Naive thymus-derived CD8-positive, alpha-beta T cell (primary cell): Measurements from ENCODE around the gene ZC3H7A. TPM values are rescaled to one million over a fixed set of nuclear protein-coding genes. Genes with fewer than 3 reads are reported as not detected.
"Not testable (repeated sequence)": the region's sequence is repeated elsewhere in the genome, so short reads cannot be mapped to it uniquely, and the experiment has no call there.

ENCODE experiments used
- ATAC-seq, 2 donors: fragments of 150-1000 bp; cut with Tn5 transposase in 1 of 2; sonication (Bioruptor Pico), chemical (Tn5 transposase) in 1 of 2; 1 replicate in 1 of 2; 2 replicates in 1 of 2; pipeline ENCODE4 v1.10.0; 2021; ENCODE audit warnings: mild to moderate bottlenecking in 2 of 2, moderate library complexity in 2 of 2
- POLR2A ChIA-PET: fragments of 350-600 bp; sonication (Branson Sonifier 250); formaldehyde crosslinking; loops from one replicate; lab custom pipeline; 2021; ENCODE audit warnings: antibody characterized with exemption; lab: Charles Lee
- DNase-seq, 10 donors: peaks; one replicate each; pipeline versions ENCODE4 v3.0.0 to v3.0.0-alpha.2; 2020 to 2022
- H3K27ac Mint-ChIP-seq, 10 donors: one replicate each; pipeline ENCODE4 v1.8.0; 2020 to 2022; ENCODE audit warnings: mild to moderate bottlenecking in 10 of 10, mixed read lengths in 10 of 10, moderate library complexity in 4 of 10, inconsistent platforms in 1 of 10
- H3K27me3 Mint-ChIP-seq, 5 donors: one replicate each; pipeline ENCODE4 v1.8.0; 2021 to 2022; ENCODE audit warnings: mixed read lengths in 5 of 5
- H3K36me3 Mint-ChIP-seq, 3 donors: one replicate each; pipeline ENCODE4 v1.8.0; 2020 to 2022; ENCODE audit warnings: mixed read lengths in 3 of 3, mild to moderate bottlenecking in 2 of 3, inconsistent platforms in 1 of 3
- H3K4me1 Mint-ChIP-seq, 4 donors: one replicate each; pipeline ENCODE4 v1.8.0; 2021 to 2022; ENCODE audit warnings: mixed read lengths in 4 of 4
- H3K4me3 Mint-ChIP-seq, 10 donors: one replicate each; pipeline ENCODE4 v1.8.0; 2020 to 2022; ENCODE audit warnings: mild to moderate bottlenecking in 10 of 10, mixed read lengths in 10 of 10, moderate library complexity in 6 of 10, inconsistent platforms in 1 of 10
- H3K9me3 Mint-ChIP-seq, 9 donors: one replicate each; pipeline ENCODE4 v1.8.0; 2020 to 2022; ENCODE audit warnings: mixed read lengths in 9 of 9, mild to moderate bottlenecking in 3 of 9, inconsistent platforms in 1 of 9, moderate library complexity in 1 of 9
- polyA plus RNA-seq, 3 donors: library from polyadenylated mRNA; unstranded; fragments of 300-500 nt; fragmentation: Illumina TruSeq; gene quantifications; one replicate each; pipeline ENCODE4 v1.2.3, GENCODE V29; 2021
- total RNA-seq, 8 experiments: library from RNA in 2 of 8; stranded (reverse) in 2 of 8; gene quantifications; one replicate each; pipeline ENCODE4 v1.2.3 and lab custom pipeline; 2021 to 2026

ZC3H7A gene
- total and polyA plus RNA-seq, 5 experiments from 2014 or later, result 29.7 to 72.2 (median 35.1) TPM

GRCh38 chr16:11784980-11785599 is 12.0 kb downstream of the ZC3H7A start:
- peaks cover 0 to 24% (median 5%) of the 10 kb centered on the region in 3 donors for H3K36me3 Mint-ChIP-seq
- peaks cover 26 to 72% (median 64%) of the 10 kb centered on the region in 4 donors for H3K4me1 Mint-ChIP-seq
- POLR2A ChIA-PET, result interaction anchor here (4.3 kb wide), 1 partner anchor 12 kb away, joined by 47 read pairs; the partner anchor contains the start of gene ZC3H7A
- not testable (repeated sequence) for DNase-seq, H3K9me3 Mint-ChIP-seq, H3K27me3 Mint-ChIP-seq, ATAC-seq
- peak overlapping the region in 2 of 10 donors; percentile 2 to 14 for H3K4me3 Mint-ChIP-seq
- H3K27ac Mint-ChIP-seq, result peak overlapping the region in 9 of 10 donors; percentile 10 to 94 (median 80)

- Mint-ChIP-seq H3K4me3 (peak overlapping the region in 1 of 10 donors; percentile 22), H3K4me1 (peaks cover 24 to 70% (median 61%) of the 10 kb centered on the region in 4 donors), H3K36me3 (peaks cover 0 to 29% (median 5%) of the 10 kb centered on the region in 3 donors), H3K27ac (peak overlapping the region in 9 of 10 donors; percentile 17 to 98 (median 77))
- not testable (repeated sequence) for H3K9me3 Mint-ChIP-seq, DNase-seq, ATAC-seq, H3K27me3 Mint-ChIP-seq
- POLR2A ChIA-PET, result interaction anchor here (0.6 to 4.3 kb wide), 2 partner anchors 13 to 16 kb away, joined by 4 to 47 read pairs; partner anchors contain the start of gene ZC3H7A
These were observed 12.7 kb downstream of the ZC3H7A start for GRCh38 chr16:11784381-11784780.

GRCh38 chr16:11784038-11784369 is 13.1 kb downstream of the ZC3H7A start:
- no peaks in the 10 kb centered on the region for H3K27me3 Mint-ChIP-seq
- H3K4me3 Mint-ChIP-seq, result peak overlapping the region; percentile 68 to 87 (median 82)
- DNase-seq, result no peak
- POLR2A ChIA-PET, result interaction anchor here (0.6 to 4.3 kb wide), 2 partner anchors 13 to 17 kb away, joined by 4 to 47 read pairs; partner anchors contain the start of gene ZC3H7A
- H3K36me3 Mint-ChIP-seq, result peaks cover 0 to 32% (median 5%) of the 10 kb centered on the region in 3 donors
- no peak for ATAC-seq
- peaks cover 24 to 68% (median 60%) of the 10 kb centered on the region in 4 donors for H3K4me1 Mint-ChIP-seq
- H3K9me3 Mint-ChIP-seq, result no peaks in the 10 kb centered on the region
- peak overlapping the region; percentile 94 to 99 (median 98) for H3K27ac Mint-ChIP-seq

GRCh38 chr16:11783319-11784037 is 13.6 kb downstream of the ZC3H7A start:
- Mint-ChIP-seq H3K36me3 (peaks cover 0 to 36% (median 5%) of the 10 kb centered on the region in 3 donors), H3K4me3 (peak overlapping the region; percentile 68 to 87 (median 82)), H3K9me3 (no peaks in the 10 kb centered on the region), H3K27ac (peak overlapping the region; percentile 94 to 99 (median 98)), H3K4me1 (peaks cover 24 to 65% (median 55%) of the 10 kb centered on the region in 4 donors), H3K27me3 (no peaks in the 10 kb centered on the region)
- DNase-seq (peak in 9 of 10 donors; percentile 21 to 84 (median 66)), ATAC-seq (peak; percentile 87 to 91)
- POLR2A ChIA-PET, result interaction anchor here (0.6 to 4.6 kb wide), 4 partner anchors 8 to 41 kb away, joined by 3 to 47 read pairs (median 12); partner anchors contain the start of genes TXNDC11 and ZC3H7A

- POLR2A ChIA-PET, result interaction anchor here (0.7 to 4.6 kb wide), 3 partner anchors 9 to 56 kb away, joined by 3 to 21 read pairs (median 8); partner anchors contain the start of gene ZC3H7A
- Mint-ChIP-seq H3K9me3 (no peaks in the 10 kb centered on the region), H3K27me3 (no peaks in the 10 kb centered on the region), H3K4me3 (peak overlapping the region in 7 of 10 donors; percentile 1 to 69 (median 52)), H3K36me3 (peaks cover 0 to 43% (median 5%) of the 10 kb centered on the region in 3 donors), H3K4me1 (peaks cover 14 to 51% (median 39%) of the 10 kb centered on the region in 4 donors), H3K27ac (peak overlapping the region; percentile 87 to 99 (median 96))
- no peak for DNase-seq
- ATAC-seq, result no peak
These were observed 15.3 kb downstream of the ZC3H7A start for GRCh38 chr16:11781773-11782172.

- POLR2A ChIA-PET, result interaction anchor here (0.7 to 4.6 kb wide), 2 partner anchors 16 to 56 kb away, joined by 3 to 21 read pairs; partner anchors contain the start of gene ZC3H7A
- H3K27ac Mint-ChIP-seq, result peak overlapping the region; percentile 32 to 99 (median 94)
- no peaks in the 10 kb centered on the region for H3K9me3 Mint-ChIP-seq
- H3K4me1 Mint-ChIP-seq, result peaks cover 9 to 44% (median 33%) of the 10 kb centered on the region in 4 donors
- ATAC-seq, result no peak
- peak overlapping the region in 1 of 10 donors; percentile 54 for H3K4me3 Mint-ChIP-seq
- peaks cover 0 to 49% (median 5%) of the 10 kb centered on the region in 3 donors for H3K36me3 Mint-ChIP-seq
- no peak for DNase-seq
- H3K27me3 Mint-ChIP-seq, result no peaks in the 10 kb centered on the region
These were observed 15.9 kb downstream of the ZC3H7A start for GRCh38 chr16:11780991-11781680.

GRCh38 chr16:11779074-11779473 is 18.0 kb downstream of the ZC3H7A start:
- peaks cover 9 to 33% (median 25%) of the 10 kb centered on the region in 4 donors for H3K4me1 Mint-ChIP-seq
- H3K27ac Mint-ChIP-seq, result peak overlapping the region in 1 of 10 donors; percentile 76
- ATAC-seq (no peak), DNase-seq (no peak)
- H3K36me3 Mint-ChIP-seq, result peaks cover 0 to 69% (median 5%) of the 10 kb centered on the region in 3 donors
- no peak overlapping the region for H3K4me3 Mint-ChIP-seq
- POLR2A ChIA-PET, result interaction anchor here (0.6 to 4.6 kb wide), 2 partner anchors 16 to 19 kb away, joined by 4 to 21 read pairs; partner anchors contain the start of gene ZC3H7A
- no peaks in the 10 kb centered on the region for H3K9me3 Mint-ChIP-seq
- no peaks in the 10 kb centered on the region for H3K27me3 Mint-ChIP-seq

GRCh38 chr16:11774065-11774626 is 22.9 kb downstream of the ZC3H7A start:
- DNase-seq (no peak), ATAC-seq (no peak)
- Mint-ChIP-seq H3K4me1 (peaks cover 0 to 6% (median 3%) of the 10 kb centered on the region in 4 donors), H3K9me3 (no peaks in the 10 kb centered on the region), H3K27me3 (no peaks in the 10 kb centered on the region), H3K4me3 (no peak overlapping the region), H3K27ac (peak overlapping the region in 1 of 10 donors; percentile 16), H3K36me3 (peaks cover 5 to 87% (median 17%) of the 10 kb centered on the region in 3 donors)
- POLR2A ChIA-PET, result no interaction called here

- Mint-ChIP-seq H3K27ac (peak overlapping the region; percentile 6 to 82 (median 66)), H3K4me1 (peaks cover 6 to 16% (median 10%) of the 10 kb centered on the region in 4 donors), H3K27me3 (no peaks in the 10 kb centered on the region), H3K36me3 (peaks cover 5 to 84% (median 36%) of the 10 kb centered on the region in 3 donors), H3K4me3 (peak overlapping the region in 3 of 10 donors; percentile 3 to 19 (median 13)), H3K9me3 (no peaks in the 10 kb centered on the region)
- ATAC-seq, result no peak
- no peak for DNase-seq
- POLR2A ChIA-PET, result no interaction called here
These were observed 28.2 kb downstream of the ZC3H7A start for GRCh38 chr16:11768849-11769248.

GRCh38 chr16:11762431-11762830 is 34.6 kb downstream of the ZC3H7A start:
- no peaks in the 10 kb centered on the region for H3K27me3 Mint-ChIP-seq
- H3K4me1 Mint-ChIP-seq, result peaks cover 0 to 5% (median 2%) of the 10 kb centered on the region in 4 donors
- POLR2A ChIA-PET, result interaction anchor here (0.6 to 0.7 kb wide), 3 partner anchors 16 to 35 kb away, joined by 3 to 5 read pairs (median 4); partner anchors contain the start of gene ZC3H7A
- no peaks in the 10 kb centered on the region for H3K9me3 Mint-ChIP-seq
- H3K27ac Mint-ChIP-seq, result peak overlapping the region in 2 of 10 donors; percentile 17 to 65
- no peak for ATAC-seq
- H3K4me3 Mint-ChIP-seq, result no peak overlapping the region
- peaks cover 5 to 86% (median 32%) of the 10 kb centered on the region in 3 donors for H3K36me3 Mint-ChIP-seq
- no peak for DNase-seq

GRCh38 chr16:11759997-11760396 is 37.1 kb downstream of the ZC3H7A start:
- Mint-ChIP-seq H3K4me1 (peaks cover 0 to 4% (median 1%) of the 10 kb centered on the region in 4 donors), H3K27ac (peak overlapping the region in 1 of 10 donors; percentile 78), H3K4me3 (no peak overlapping the region), H3K36me3 (peaks cover 8 to 94% (median 33%) of the 10 kb centered on the region in 3 donors), H3K9me3 (no peaks in the 10 kb centered on the region), H3K27me3 (no peaks in the 10 kb centered on the region)
- no peak for DNase-seq
- POLR2A ChIA-PET, result interaction anchor here (0.7 to 1.8 kb wide), 2 partner anchors 37 to 224 kb away, joined by 4 to 5 read pairs; partner anchors contain the start of gene ZC3H7A
- ATAC-seq, result no peak
